Stimulated activated CD8-positive, alpha-beta memory T cell treated with anti-CD3 and anti-CD28 coated beads, Interleukin-4, amount 100 ng/mL, for 4 hours (primary cell): Measurements from ENCODE around the gene ARGLU1.

Experiments used
- DNase-seq, 2 donors: peaks; one replicate each; pipeline ENCODE4 v3.0.0-alpha.2; 2020; ENCODE audit warnings: low read depth in 2 of 2, low spot score in 1 of 2

ARGLU1 gene

GRCh38 chr13:106526738-106527444 is 41.0 kb downstream of the ARGLU1 start:
- DNase-seq = no peak

GRCh38 chr13:106525865-106526264 is 42.1 kb downstream of the ARGLU1 start:
- no peak for DNase-seq

GRCh38 chr13:106524108-106524507 is 43.8 kb downstream of the ARGLU1 start:
- DNase-seq = no peak

GRCh38 chr13:106523576-106523975 is 44.4 kb downstream of the ARGLU1 start:
- no peak for DNase-seq

- DNase-seq = no peak
These were observed 44.9 kb downstream of the ARGLU1 start for GRCh38 chr13:106522898-106523525.

GRCh38 chr13:106522112-106522705 is 45.7 kb downstream of the ARGLU1 start:
- no peak for DNase-seq

GRCh38 chr13:106521095-106521799 is 46.7 kb downstream of the ARGLU1 start:
- no peak for DNase-seq

- DNase-seq = no peak
These were observed 47.5 kb downstream of the ARGLU1 start for GRCh38 chr13:106520251-106521054.

- no peak for DNase-seq
These were observed 49.4 kb downstream of the ARGLU1 start for GRCh38 chr13:106518512-106518911.

- DNase-seq = no peak
These were observed 50.7 kb downstream of the ARGLU1 start for GRCh38 chr13:106517109-106517847.

- DNase-seq = no peak
These were observed 52.2 kb downstream of the ARGLU1 start for GRCh38 chr13:106515635-106516254.

- DNase-seq = no peak
These were observed 52.9 kb downstream of the ARGLU1 start for GRCh38 chr13:106514928-106515634.

- no peak for DNase-seq
These were observed 54.6 kb downstream of the ARGLU1 start for GRCh38 chr13:106513025-106513983.

- DNase-seq = no peak
These were observed 60.2 kb downstream of the ARGLU1 start for GRCh38 chr13:106507560-106508274.

- DNase-seq = no peak
These were observed 61.7 kb downstream of the ARGLU1 start for GRCh38 chr13:106506286-106506685.

- DNase-seq = no peak
These were observed 62.2 kb downstream of the ARGLU1 start for GRCh38 chr13:106505732-106506131.

- no peak for DNase-seq
These were observed 62.6 kb downstream of the ARGLU1 start for GRCh38 chr13:106505295-106505694.
